ENCODE measurements around the gene RHOV.

- TF ChIP-seq EZH2 (IDR thresholded peaks at IDR 0.05; ENCODE audit: insufficient read depth, poor library complexity, severe bottlenecking) (no peak), EZH2phosphoT487 (IDR thresholded peaks at IDR 0.05; ENCODE audit: insufficient read depth, low read depth) (no peak)
These were observed 20.7 kb downstream of the RHOV start for GRCh38 chr15:40853241-40853890.

All from GM23248 (cell line).